Activated CD8-positive, alpha-beta memory T cell treated with anti-CD3 and anti-CD28 coated beads for 24 hours (primary cell): ENCODE results near the gene CRCP.
"Not testable (repeated sequence)": the region's sequence is repeated elsewhere in the genome, so short reads cannot be mapped to it uniquely, and the experiment has no call there.

Source experiments
- DNase-seq: peaks from one replicate; pipeline ENCODE4 v3.0.0-alpha.2; 2020

Gene CRCP

GRCh38 chr7:66157060-66157459, 42.4 kb downstream of the CRCP start:
- no peak for DNase-seq

DNA sequence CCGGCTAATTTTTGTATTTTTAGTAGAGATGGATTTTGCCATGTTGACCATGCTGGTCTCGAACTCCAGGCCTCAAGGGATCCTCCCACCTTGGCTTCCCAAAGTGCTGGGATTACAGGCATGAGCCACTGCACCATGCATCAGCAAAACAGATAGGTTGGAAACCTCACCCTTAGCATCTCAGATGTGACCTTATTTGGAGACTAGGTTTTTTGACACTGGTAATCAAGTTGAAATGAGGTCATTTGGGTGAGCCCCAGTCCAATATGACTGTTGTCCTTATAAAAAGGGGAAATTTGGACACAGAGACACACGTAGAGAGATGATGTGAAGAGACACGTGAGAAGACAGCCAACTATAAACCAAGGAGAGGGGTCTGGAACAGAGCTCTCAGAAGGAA, 48.0 kb downstream of the CRCP start:
- DNase-seq, result no peak

DNA sequence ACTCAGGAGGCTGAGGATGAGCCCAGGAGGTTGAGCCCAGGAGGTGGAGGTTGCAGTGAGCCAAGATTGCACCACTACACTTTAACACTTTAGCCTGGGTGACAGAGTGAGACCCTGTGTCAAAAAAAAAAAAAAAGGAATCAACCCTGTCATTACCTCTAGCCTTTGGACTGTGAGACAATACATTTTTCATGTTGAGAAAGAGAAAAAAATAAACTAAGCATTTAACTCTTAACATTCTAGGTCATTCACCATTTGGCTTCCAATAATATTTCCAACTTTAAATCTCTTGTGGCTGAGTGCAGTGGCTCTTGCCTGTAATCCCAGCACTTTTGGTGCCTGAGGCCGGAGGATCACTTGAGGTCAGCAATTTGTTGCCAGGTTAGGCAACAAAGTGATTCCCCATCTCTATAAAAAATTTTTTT, 48.6 kb downstream of the CRCP start:
- no peak for DNase-seq

DNA sequence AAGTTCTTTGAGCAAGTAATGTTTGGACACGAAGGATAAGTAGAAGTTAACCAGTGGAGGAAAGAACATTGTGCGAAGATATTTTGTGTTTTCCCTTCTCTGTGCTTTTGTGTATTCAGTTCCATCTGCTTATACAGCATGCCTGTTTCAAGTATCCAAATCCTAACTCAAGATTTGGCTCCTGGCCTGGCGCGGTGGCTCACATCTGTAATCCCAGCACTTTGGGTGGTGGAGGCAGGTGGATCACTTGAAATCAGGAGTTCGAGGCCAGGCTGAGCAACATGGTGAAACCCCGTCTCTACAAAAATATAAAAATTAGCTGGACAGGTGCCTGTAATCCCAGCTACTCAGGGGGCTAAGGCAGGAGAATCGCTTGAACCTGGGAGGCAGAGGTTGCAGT, 49.7 kb downstream of the CRCP start:
- no peak for DNase-seq

DNA sequence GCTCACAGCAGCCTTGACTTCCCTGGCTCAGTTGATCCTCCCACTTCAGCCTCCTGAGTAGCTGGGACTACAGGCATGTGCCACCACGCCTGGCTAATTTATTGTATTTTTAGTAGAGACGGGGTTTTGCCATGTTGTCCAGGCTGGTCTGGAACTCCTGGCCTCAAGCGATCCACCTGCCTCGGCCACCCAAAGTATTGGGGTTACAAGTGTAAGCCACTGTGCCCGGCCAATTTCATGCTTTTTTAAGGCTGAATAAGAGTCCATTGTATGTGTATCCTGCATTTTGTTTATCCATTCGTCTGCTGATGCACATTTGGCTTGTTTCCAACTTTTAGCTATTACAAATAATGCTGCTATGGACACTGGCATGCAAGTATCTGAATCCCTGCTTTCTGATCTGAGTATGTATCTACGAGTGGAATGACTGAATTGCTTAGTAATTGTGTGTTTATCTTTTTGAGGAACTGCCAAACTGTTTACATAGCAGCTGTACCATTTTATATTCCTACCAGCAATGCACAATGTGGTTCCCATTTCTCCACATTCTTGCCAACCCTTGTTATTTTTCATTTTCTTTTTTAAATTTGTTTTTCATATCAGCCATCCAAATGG, 53.2 kb downstream of the CRCP start:
- no peak for DNase-seq

DNA sequence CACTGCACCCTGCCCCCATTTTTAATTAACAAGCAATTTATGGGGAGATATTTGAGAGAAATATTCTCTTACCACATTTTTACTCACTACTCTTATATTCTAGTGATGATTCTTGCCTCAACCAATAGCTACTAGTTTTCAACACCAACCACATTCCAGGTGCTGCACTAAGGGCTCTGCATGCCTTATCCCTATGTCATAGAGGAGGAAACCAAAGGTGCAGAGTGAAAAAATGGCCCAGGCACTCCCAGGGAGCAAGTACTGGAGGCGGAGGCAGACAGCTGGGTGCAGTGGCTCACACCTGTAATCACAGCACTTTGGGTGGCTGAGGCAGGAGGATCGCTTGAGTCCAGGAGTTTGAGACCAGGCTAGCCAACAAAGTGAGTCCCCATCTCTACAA, 55.0 kb downstream of the CRCP start:
- no peak for DNase-seq

GRCh38 chr7:66170309-66171231, 55.9 kb downstream of the CRCP start:
- DNase-seq, result no peak

DNA sequence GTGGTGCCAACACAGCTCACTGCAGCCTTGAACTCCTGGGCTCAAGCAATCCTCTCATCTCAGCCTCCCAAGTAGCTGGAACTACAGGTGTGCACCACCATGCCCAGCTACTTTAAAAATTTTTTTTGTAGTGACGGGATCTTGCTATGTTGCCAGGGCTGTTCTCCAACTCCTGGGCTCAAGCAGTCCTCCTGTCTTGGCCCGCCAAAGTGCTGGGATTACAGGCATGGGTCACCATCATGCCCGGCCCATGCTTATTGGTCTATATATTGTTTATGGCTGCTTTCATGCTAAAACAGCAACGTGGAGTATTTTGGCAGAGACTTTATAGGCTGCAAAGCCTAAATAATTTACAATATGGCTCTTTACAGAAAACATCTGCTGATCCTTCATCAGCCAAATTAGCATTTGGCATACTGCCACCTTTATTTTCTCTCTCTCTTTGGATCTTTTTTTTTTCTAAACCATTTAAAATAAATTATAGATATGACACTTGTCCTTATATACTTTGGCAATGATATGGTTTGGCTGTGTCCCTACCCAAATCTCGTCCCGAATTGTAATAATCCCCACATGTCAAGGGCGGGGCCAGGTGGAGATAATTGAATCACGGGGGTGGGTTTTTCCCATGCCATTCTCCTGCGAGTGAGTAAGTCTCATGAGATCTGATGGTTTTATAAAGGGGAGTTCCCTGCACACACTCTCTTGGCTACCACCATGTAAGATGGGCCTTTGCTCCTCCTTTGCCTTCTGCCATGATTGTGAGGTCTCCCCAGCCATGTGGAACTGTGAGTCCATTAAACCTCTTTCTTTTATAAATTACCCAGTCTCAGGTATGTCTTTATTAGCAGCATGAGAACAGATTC, 58.1 kb downstream of the CRCP start:
- not testable (repeated sequence) for DNase-seq

DNA sequence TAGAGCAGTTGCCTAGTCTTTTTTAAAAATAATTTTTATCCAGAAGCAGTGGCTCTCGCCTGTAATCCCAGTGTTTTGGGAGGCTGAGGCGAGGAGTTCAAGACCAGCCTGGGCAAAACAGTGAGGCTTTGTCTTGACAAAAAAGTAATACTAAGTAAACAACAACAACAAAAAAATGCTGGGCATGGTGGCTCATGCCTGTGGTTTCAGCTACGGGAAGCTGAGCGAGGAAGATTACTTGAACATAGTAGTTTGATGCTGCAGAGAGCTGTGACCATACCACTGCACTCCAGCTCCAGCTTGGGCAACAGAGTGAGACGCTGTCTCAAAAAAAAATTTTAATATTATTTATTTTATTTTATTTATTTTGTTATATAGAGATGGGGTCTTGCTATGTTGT, 59.2 kb downstream of the CRCP start:
- no peak for DNase-seq

GRCh38 chr7:66175006-66175405, 60.4 kb downstream of the CRCP start:
- DNase-seq, result not testable (repeated sequence)

GRCh38 chr7:66176914-66177313, 62.3 kb downstream of the CRCP start:
- no peak for DNase-seq

- DNase-seq, result no peak
Measured at GRCh38 chr7:66178258-66178657, 63.6 kb downstream of the CRCP start.

- no peak for DNase-seq
Measured at GRCh38 chr7:66181329-66181728, 66.7 kb downstream of the CRCP start.

- no peak for DNase-seq
Measured at GRCh38 chr7:66181845-66182244, 67.2 kb downstream of the CRCP start.

DNA sequence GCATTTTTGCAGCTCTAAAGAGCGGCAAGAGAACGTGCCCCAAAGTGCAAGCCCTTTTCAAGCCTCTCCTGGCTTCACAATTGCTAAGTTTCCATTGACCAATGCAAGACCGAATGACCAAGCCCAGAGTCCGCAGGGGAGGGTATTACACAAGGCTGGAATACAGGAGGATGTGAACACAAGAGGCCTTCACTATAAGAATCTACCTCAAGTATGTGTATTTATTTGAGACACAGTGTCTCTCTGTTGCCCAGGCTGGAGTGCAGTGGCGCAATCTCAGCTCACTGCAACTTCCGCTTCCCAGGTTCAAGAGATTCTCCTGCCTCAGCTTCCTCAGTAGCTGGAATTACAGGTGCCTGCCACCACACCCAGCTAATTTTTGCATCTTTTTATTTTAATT, 68.3 kb downstream of the CRCP start:
- DNase-seq, result no peak

GRCh38 chr7:66183700-66184099, 69.1 kb downstream of the CRCP start:
- DNase-seq, result no peak

DNA sequence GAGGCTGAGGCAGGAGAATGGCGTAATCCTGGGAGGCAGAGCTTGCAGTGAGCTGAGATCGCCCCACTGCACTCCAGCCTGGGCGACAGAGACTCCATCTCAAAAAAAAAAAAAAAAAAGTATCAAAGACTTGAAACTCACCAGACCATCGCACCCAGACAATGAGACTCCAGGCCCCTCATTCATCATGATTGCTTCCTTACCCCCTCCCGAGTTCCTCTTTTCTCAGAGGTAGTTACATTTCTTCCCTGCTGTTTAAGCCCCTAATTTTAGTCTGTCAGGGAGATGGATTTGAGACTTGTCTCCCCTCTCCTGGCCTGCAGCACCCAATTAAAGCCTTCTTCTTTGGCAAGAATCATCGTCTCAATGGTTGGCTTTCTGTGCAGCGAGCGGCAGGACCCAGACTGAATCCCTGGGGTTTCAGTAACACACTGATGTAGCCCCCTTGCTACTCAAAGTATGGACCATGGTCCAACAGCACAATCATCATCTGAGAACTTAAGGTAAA, 71.1 kb downstream of the CRCP start:
- DNase-seq, result no peak

DNA sequence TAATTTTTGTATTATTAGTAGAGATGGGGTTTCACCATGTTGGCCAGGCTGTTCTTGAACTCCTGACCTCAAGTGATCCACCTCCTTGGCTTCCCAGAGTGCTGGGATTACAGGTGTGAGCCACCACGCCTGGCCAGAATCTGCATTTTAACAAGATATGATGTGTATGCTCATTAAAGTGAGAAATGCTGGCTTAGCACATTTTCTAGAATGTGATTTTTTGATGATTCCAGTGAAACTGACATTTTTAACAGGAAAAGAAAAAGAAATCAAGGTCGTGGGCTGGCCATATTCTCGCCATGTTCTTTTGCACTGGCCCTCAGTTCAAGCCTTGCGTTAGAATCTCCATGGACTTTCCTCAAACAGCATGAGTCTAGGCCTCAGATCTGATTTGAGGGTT, 72.3 kb downstream of the CRCP start:
- DNase-seq, result no peak

DNA sequence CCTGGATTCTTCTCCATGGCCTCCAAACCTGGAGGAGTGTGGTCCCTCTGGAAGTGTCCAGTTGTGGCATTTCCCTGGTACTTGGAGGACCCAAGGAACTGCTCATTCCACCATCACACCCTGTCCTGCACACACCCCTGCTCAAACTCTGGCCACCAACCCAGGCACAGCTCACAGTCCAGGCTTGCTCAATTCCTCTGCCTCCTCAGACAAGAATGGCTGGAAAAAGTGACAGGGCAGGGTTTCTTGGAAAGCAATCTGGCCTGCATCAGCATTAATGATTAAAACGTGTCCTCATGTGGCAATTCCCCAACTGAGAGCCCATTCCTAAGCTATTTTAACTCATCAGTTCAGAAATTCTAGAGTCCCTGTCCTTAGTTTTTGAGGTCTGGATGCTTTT, 73.3 kb downstream of the CRCP start:
- no peak for DNase-seq

DNA sequence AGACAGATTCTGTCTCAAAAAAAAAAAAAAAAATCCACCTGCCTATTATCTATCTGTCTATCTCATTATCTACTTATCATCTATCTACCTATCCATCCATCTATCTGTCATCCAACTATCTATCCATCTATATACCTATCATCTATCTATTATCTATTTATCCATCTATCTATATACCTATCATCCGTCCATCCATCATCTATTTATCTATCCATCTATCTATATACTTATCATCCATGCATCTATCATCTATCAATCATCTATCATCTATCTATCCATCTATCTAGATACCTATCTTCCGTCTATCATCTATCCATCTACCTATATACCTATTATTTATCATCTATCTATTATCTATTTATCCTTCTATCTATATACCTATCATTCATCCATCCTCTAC, 74.0 kb downstream of the CRCP start:
- DNase-seq, result no peak

DNA sequence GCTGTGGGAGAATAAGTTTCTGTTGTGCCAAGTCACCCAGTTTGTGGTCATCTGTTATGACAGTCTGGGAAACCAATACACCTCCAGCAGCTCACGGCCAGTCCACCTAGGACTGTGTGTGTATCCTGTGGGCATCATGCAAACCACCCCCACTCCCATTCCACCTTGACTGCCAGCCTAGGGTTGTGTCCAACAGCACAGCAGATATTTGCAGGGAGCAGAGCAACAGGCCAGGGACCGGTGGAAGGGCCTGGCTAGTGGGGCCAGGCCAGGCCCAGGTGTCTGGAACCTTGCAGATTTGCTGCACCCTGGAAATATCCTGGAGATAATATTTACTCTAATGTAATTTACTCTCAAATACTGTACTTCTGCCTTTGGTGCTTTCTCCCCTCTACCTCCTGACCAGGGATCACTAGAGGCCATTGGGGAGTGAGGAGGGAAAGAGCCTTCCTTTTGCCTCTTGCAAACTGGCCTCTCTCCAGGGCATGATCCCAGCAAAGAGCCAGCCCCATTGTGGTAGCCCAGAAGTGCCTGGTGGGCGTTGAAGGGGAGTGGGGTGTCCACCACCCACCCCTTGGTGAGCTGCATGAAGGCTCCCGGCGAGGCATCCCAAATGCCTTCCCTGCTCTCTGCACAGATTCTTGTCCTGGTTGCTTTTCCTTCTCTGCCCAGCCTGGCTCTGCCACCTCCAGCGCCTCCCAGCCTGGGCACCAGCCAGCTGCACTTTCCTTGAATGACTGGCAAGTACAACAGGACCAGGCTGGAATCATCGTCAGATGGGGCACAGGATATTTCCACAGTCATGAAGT, 75.3 kb downstream of the CRCP start:
- DNase-seq, result no peak

DNA sequence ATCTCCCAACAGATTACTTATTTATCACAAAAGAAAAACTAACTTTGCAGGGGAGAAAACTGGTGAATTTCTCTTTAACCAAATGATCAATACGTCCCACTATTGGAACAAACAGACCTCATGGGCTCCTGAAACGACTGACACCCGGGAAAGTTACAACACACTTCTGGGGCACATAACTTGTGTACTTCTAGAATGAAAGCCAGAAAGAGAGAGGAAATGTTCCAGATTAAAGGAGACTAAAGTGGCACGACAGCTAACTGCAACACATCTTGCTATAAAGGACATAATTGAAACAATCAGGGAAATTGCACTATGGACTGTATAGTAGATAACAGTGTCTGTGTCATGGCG, 75.8 kb downstream of the CRCP start:
- DNase-seq, result no peak
